Keratinocyte (primary cell): ENCODE results near the gene LAMA2.

ENCODE experiments used
- EZH2 ChIP-seq: IDR thresholded peaks from one replicate; pipeline ENCODE4 v1.6.1; 2012; ENCODE audit warnings: inconsistent platforms, mild to moderate bottlenecking, low read length, moderate library complexity
- TF ChIP-seq, protein P1 (sequence below), 3 experiments: IDR thresholded peaks in 1 of 3; conservative IDR thresholded peaks in 1 of 3; optimal IDR thresholded peaks in 1 of 3; 2 replicates in 2 of 3; 3 replicates in 1 of 3; pipeline versions ENCODE3 to v1.5.1; 2011; ENCODE audit warnings: low read length in 3 of 3, mild to moderate bottlenecking in 3 of 3, moderate library complexity in 2 of 3, control low read depth in 1 of 3, inconsistent platforms in 1 of 3; ENCODE audit not compliant: insufficient read depth in 2 of 3; ENCODE audit errors: extremely low read depth in 1 of 3

DNA sequence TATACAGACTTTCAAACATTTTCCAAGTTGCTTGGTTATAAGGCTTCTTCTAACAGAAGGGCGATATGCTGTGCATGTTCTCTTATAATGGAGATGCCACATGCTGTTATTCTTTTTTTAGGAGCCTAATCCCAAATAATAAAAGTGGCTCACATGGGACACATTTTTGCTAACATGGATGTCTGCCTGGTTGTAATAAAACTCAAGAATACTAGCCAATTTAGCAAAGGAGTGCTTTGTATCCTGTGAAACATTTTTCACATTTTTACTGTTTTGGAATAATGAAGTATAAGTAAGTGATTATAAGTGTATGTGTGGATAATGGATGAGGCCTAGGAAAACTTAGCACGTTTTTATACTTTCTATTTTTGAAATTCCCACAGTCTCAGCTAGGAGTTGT, 312.2 kb downstream of the LAMA2 start:
- TF ChIP-seq, protein P1, sequence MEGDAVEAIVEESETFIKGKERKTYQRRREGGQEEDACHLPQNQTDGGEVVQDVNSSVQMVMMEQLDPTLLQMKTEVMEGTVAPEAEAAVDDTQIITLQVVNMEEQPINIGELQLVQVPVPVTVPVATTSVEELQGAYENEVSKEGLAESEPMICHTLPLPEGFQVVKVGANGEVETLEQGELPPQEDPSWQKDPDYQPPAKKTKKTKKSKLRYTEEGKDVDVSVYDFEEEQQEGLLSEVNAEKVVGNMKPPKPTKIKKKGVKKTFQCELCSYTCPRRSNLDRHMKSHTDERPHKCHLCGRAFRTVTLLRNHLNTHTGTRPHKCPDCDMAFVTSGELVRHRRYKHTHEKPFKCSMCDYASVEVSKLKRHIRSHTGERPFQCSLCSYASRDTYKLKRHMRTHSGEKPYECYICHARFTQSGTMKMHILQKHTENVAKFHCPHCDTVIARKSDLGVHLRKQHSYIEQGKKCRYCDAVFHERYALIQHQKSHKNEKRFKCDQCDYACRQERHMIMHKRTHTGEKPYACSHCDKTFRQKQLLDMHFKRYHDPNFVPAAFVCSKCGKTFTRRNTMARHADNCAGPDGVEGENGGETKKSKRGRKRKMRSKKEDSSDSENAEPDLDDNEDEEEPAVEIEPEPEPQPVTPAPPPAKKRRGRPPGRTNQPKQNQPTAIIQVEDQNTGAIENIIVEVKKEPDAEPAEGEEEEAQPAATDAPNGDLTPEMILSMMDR (optimal IDR thresholded peaks at IDR 0.05 in 1 of 3, IDR thresholded peaks at IDR 0.05 in 1 of 3, conservative IDR thresholded peaks at IDR 0.05 in 1 of 3; ENCODE audit: extremely low read depth in 1 of 3, insufficient read depth in 2 of 3, low read length in 3 of 3), result no peak
- TF ChIP-seq EZH2, result no peak
